BJ (cell line): ENCODE results near the gene SLC25A45. TPM values are rescaled to one million over a fixed set of nuclear protein-coding genes. Genes with fewer than 3 reads are reported as not detected.

ENCODE experiments used
- CTCF ChIA-PET: fragments of 350-600 bp; formaldehyde crosslinking; extraction: SDS; loops from one replicate; lab custom pipeline; 2021; ENCODE audit warnings: antibody characterized with exemption, inconsistent platforms; lab: Yijun Ruan, JAX
- POLR2A ChIA-PET: fragments of 300-600 bp; sonication (Branson Sonifier 250); formaldehyde crosslinking; extraction: SDS; loops from one replicate; lab custom pipeline; 2021; ENCODE audit warnings: antibody characterized with exemption; lab: Charles Lee
- DNase-seq: peaks from one replicate; pipeline ENCODE4 v3.0.0-alpha.2; 2011; ENCODE audit warnings: low read depth
- H3K27me3 ChIP-seq: 2 replicates; pipeline ENCODE4 v1.6.0; 2011; ENCODE audit warnings: low read length; ENCODE audit not compliant: control insufficient read depth, insufficient read depth
- H3K36me3 ChIP-seq: 2 replicates; pipeline ENCODE4 v1.5.1; 2011; ENCODE audit warnings: low read length; ENCODE audit not compliant: control insufficient read depth, insufficient read depth
- H3K4me3 ChIP-seq: 2 replicates; pipeline ENCODE4 v1.5.1; 2011; ENCODE audit warnings: low read depth, mild to moderate bottlenecking, control low read depth, low read length
- CTCF ChIP-seq: IDR thresholded peaks from 2 replicates; pipeline ENCODE4 v1.5.1; 2011; ENCODE audit warnings: low read depth, mild to moderate bottlenecking, control low read depth, inconsistent platforms, low read length, moderate library complexity; ENCODE audit not compliant: insufficient read depth
- polyA plus RNA-seq: library from polyadenylated mRNA; depleted of rRNA; stranded (reverse); fragments of >200 nt; gene quantifications from 2 replicates; pipeline ENCODE4 v1.2.3, GENCODE V29; 2011

Gene SLC25A45
- polyA plus RNA-seq, 1 experiment: 2.1 TPM

GRCh38 chr11:65379698-65380459, 2.6 kb downstream of the SLC25A45 start:
- CTCF ChIA-PET: interaction anchor here (0.9 to 1.2 kb wide), 2 partner anchors 12 to 161 kb away, joined by 3 read pairs; no protein-coding TSS in a partner anchor
- Histone ChIP-seq H3K36me3 (no peaks in the 10 kb centered on the region), H3K4me3 (no peak overlapping the region), H3K27me3 (no peaks in the 10 kb centered on the region)
- POLR2A ChIA-PET: interaction anchor here (0.6 kb wide), 1 partner anchor 212 kb away, joined by 3 read pairs; no protein-coding TSS in a partner anchor
- no peak for DNase-seq
- no peak for TF ChIP-seq CTCF

GRCh38 chr11:65378928-65379638, 3.4 kb downstream of the SLC25A45 start:
- no peak for DNase-seq
- Histone ChIP-seq H3K4me3 (no peak overlapping the region), H3K36me3 (no peaks in the 10 kb centered on the region), H3K27me3 (no peaks in the 10 kb centered on the region)
- POLR2A ChIA-PET: interaction anchor here (0.6 to 0.8 kb wide), 2 partner anchors 44 to 213 kb away, joined by 3 to 4 read pairs; no protein-coding TSS in a partner anchor
- no peak for TF ChIP-seq CTCF
- CTCF ChIA-PET: interaction anchor here (0.9 to 1.5 kb wide), 5 partner anchors 7 to 162 kb away, joined by 3 to 6 read pairs (median 3); partner anchors contain the start of gene FRMD8

GRCh38 chr11:65378208-65378927, 4.1 kb downstream of the SLC25A45 start:
- H3K4me3 ChIP-seq: no peak overlapping the region
- H3K36me3 ChIP-seq: no peaks in the 10 kb centered on the region
- H3K27me3 ChIP-seq: no peaks in the 10 kb centered on the region
- no peak for TF ChIP-seq CTCF
- POLR2A ChIA-PET: interaction anchor here (0.8 kb wide), 1 partner anchor 45 kb away, joined by 4 read pairs; no protein-coding TSS in a partner anchor
- DNase-seq: no peak
- CTCF ChIA-PET: interaction anchor here (0.9 to 1.5 kb wide), 4 partner anchors 8 to 138 kb away, joined by 3 to 6 read pairs (median 3); partner anchors contain the start of gene FRMD8

GRCh38 chr11:65377777-65378176, 4.7 kb downstream of the SLC25A45 start:
- no peak for TF ChIP-seq CTCF
- POLR2A ChIA-PET: no interaction called here
- H3K27me3 ChIP-seq: no peaks in the 10 kb centered on the region
- CTCF ChIA-PET: interaction anchor here (0.9 to 1.5 kb wide), 3 partner anchors 9 to 139 kb away, joined by 3 to 6 read pairs (median 3); partner anchors contain the start of gene FRMD8
- H3K36me3 ChIP-seq: no peaks in the 10 kb centered on the region
- no peak for DNase-seq
- H3K4me3 ChIP-seq: no peak overlapping the region
